Measurements from ENCODE around the gene CRB2.

- TF ChIP-seq CTCF (IDR thresholded peaks at IDR 0.05) (no peak), POLR2A (IDR thresholded peaks at IDR 0.05) (no peak)
Observed at GRCh38 chr9:123373447-123373923, 17.5 kb downstream of the CRB2 start.

Data from body of pancreas (tissue), 4 donors.